Ishikawa (cell line): ENCODE data around the gene RABGAP1L.

Source experiments
- EGR1 ChIP-seq: IDR thresholded peaks from 2 replicates; pipeline ENCODE4 v1.6.1; 2012
- EP300 ChIP-seq: IDR thresholded peaks from 2 replicates; pipeline ENCODE4 v1.6.1; 2012; ENCODE audit warnings: borderline replicate concordance
- FOXM1 ChIP-seq: IDR thresholded peaks from 2 replicates; pipeline ENCODE4 v1.6.1; 2012; ENCODE audit warnings: low read depth, borderline replicate concordance
- RAD21 ChIP-seq: IDR thresholded peaks from 2 replicates; pipeline ENCODE4 v1.6.1; 2012; ENCODE audit warnings: low read depth
- REST ChIP-seq: IDR thresholded peaks from 2 replicates; pipeline ENCODE4 v1.6.1; 2012; ENCODE audit warnings: low read depth, mild to moderate bottlenecking
- USF1 ChIP-seq: IDR thresholded peaks from 2 replicates; pipeline ENCODE4 v1.6.1; 2012
- YY1 ChIP-seq: IDR thresholded peaks from 2 replicates; pipeline ENCODE4 v1.6.1; 2012; ENCODE audit warnings: low read depth

DNA sequence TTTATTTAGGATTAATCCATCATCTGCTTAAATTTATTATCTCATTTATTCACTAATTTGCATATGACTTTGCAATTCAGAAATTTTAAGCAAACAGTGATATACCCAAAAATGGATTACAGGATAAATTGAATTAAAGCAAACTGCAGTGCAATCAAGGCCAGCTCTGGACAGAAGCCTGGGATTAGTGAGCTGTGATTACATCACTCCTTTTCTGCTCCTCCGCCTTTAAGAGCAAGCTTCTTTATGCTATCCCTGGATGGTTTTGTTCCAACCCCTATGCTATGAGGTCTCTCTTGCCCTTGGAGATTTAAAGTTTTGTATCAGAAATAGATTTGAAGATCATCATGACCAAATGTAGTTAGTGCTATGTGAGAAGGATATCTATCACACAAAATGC, 321.0 kb downstream of the RABGAP1L start:
- no peak for TF ChIP-seq FOXM1
- no peak for TF ChIP-seq EGR1
- no peak for TF ChIP-seq REST
- no peak for TF ChIP-seq RAD21
- no peak for TF ChIP-seq YY1
- TF ChIP-seq USF1, result no peak
- no peak for TF ChIP-seq EP300
